HL-60 (cell line): ENCODE measurements around the gene KLHDC2.

ENCODE experiments used
- CTCF ChIP-seq: IDR thresholded peaks from one replicate; pipeline ENCODE4 v1.5.1; 2011; ENCODE audit warnings: low read length, control low read depth, inconsistent platforms; ENCODE audit not compliant: insufficient read depth
- TF ChIP-seq, protein P1 (sequence below): IDR thresholded peaks from 2 replicates; pipeline ENCODE4 v1.6.1; 2012; ENCODE audit warnings: low read depth; ENCODE audit not compliant: insufficient replicate concordance

GRCh38 chr14:49786315-49786714 lies 18.4 kb downstream of the KLHDC2 start:
- TF ChIP-seq CTCF = no peak
- TF ChIP-seq, protein P1, sequence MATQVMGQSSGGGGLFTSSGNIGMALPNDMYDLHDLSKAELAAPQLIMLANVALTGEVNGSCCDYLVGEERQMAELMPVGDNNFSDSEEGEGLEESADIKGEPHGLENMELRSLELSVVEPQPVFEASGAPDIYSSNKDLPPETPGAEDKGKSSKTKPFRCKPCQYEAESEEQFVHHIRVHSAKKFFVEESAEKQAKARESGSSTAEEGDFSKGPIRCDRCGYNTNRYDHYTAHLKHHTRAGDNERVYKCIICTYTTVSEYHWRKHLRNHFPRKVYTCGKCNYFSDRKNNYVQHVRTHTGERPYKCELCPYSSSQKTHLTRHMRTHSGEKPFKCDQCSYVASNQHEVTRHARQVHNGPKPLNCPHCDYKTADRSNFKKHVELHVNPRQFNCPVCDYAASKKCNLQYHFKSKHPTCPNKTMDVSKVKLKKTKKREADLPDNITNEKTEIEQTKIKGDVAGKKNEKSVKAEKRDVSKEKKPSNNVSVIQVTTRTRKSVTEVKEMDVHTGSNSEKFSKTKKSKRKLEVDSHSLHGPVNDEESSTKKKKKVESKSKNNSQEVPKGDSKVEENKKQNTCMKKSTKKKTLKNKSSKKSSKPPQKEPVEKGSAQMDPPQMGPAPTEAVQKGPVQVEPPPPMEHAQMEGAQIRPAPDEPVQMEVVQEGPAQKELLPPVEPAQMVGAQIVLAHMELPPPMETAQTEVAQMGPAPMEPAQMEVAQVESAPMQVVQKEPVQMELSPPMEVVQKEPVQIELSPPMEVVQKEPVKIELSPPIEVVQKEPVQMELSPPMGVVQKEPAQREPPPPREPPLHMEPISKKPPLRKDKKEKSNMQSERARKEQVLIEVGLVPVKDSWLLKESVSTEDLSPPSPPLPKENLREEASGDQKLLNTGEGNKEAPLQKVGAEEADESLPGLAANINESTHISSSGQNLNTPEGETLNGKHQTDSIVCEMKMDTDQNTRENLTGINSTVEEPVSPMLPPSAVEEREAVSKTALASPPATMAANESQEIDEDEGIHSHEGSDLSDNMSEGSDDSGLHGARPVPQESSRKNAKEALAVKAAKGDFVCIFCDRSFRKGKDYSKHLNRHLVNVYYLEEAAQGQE = no peak
